HG03520 (cell line): Measurements from ENCODE around the gene TMCO4.

Experiments used
- ATAC-seq: cut with Tn5 transposase; IDR thresholded peaks from one replicate; pipeline ENCODE4 v1.9.1; 2021; ENCODE audit warnings: mild to moderate bottlenecking, moderate library complexity; ENCODE audit not compliant: unreplicated experiment

Gene TMCO4

GRCh38 chr1:19723874-19724273 lies 75.8 kb downstream of the TMCO4 start:
- no peak for ATAC-seq

- no peak for ATAC-seq
These were observed 78.7 kb downstream of the TMCO4 start for GRCh38 chr1:19720973-19721372.

DNA sequence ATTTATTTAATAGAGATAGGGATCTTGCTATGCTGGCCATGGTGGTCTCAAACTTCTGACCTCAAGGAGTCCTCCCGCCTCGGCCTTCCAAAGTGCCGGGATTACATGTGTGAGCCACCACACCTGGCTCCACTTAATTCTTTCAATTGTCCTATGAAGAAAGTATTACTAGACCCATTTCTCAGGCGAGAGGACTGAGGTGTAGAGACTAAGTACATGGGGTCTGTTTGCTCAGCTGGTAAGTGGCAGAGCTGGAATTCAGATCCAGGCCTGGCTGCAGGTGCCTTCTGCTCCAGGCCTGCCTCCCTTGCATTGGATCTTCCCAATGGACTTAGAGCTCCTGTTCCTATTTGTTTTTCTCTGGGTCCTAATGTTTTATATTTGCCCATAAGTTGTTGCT lies 79.5 kb downstream of the TMCO4 start:
- ATAC-seq = no peak

- no peak for ATAC-seq
These were observed 82.2 kb downstream of the TMCO4 start for GRCh38 chr1:19717467-19717866.

GRCh38 chr1:19715334-19716203 lies 84.1 kb downstream of the TMCO4 start:
- ATAC-seq = no peak

GRCh38 chr1:19712928-19713327 lies 86.8 kb downstream of the TMCO4 start:
- no peak for ATAC-seq

DNA sequence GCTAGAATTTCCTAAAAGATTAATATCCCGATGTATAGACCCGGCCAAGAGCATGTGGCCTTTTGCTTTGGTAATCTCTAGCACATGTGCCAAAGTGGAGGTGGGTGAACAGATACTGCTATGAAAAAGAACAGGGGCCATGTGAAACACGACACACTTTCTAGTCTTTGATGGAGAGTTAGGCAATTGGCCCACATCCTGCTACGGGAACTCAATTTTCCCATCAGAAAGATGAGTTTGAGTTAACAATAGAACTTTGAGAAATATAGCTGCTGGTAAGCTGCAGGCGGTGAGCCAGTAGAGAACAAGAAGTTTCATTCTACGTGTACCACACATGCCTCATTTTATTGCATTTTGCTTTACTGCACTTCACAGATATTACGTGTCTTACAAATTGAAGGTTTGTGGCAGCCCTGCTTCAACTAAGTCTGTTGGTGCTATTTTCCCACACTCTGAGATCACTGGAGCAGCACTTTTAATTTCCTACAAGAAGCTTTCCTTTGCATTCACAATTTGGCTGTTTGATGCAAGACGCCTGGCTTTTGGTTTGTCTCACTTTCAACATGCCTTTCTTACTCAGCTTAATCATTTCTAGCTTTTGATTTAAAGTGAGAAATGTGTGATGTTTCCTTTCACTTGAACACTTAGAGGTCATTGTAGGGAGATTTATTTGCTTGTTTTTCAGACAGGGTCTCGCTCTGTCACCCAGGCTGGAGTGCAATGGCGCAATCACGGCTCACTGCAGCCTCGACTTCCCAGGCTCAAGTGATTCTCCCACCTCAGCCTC lies 88.7 kb downstream of the TMCO4 start:
- no peak for ATAC-seq

DNA sequence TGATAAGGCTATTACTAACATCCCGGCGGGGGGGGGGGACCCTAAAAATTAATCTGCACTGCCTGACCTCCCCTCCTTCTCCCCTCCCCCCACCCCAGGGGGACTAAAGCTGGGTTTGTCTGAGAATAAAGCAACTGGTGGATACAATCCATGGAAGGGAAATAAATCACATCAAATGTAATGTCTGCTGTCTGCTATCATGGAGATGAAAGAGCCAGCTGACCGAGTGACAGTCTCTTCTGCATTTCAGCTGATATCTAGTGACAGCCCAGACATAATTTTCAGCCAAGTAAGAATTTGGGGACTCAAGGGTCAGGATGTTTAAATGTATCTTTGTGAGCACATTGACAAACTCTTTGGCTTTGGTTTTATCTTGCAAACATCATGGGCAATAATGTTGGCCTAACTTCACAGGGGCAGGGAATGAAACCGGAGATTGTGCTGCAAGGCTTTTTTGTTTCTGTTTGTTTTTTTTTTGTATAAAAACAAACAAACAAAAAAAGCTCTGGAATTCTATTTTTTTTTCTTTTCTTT lies 90.4 kb downstream of the TMCO4 start:
- ATAC-seq = no peak

GRCh38 chr1:19708567-19709110 lies 91.1 kb downstream of the TMCO4 start:
- no peak for ATAC-seq

- ATAC-seq = no peak
These were observed 93.6 kb downstream of the TMCO4 start for GRCh38 chr1:19706136-19706535.

DNA sequence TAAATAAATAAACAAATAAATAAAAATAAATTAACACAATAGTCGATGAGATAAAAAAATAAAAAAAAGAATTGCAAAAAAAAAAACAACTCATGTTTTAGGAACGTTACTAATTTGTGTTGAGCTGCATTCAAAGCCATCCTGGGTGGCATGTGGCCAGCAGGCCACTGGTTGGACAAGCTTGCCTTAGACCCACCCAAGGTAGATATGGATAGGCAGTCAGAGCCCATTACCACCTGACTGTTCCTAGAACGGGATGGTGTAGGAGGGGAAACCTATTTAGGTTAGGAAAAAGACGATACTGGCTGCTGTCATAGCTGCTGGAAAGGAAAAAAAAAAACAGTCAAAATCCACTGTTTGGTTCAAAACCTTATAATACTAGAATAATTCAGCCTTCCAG lies 94.3 kb downstream of the TMCO4 start:
- no peak for ATAC-seq

DNA sequence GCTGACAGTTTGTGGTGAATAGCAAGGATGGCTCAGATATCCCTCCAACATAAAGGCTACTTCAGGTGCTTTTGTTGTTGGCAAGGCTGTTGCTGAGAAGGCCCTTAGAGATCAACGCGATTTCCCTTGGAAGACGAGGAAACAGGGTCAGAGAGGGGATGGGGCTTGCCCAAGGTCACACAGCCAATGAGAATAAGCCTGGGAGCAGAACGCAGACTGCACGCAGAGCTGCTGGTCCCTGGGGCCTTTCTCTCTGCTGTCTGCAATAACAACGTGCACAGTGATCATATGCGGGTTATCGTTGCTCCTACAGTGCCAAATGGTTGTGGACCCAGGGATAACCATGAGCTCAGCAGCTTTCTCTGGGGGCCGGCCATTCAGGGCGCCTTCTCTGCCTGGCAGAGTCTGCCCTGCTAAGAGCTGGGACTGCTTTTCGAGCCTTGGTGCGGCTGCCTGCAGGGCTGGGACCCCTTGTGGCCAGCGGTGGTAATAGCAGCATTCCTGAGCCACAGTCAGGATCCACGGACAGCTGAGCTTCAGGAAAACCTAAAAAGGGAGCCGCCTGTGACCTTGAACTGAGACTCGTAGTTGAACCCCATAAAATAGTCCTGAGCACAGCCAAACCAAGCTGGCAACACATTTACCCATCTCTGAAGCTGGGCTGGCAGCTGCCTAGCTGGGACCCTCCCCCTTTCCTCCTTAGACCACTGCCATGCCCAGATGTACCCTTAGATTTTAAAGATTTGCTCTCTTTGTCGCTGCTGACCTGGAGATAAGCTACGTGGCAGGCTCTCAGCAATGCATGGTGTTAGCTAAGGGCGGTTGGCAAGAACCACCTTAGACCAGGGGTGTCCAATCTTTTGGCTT lies 95.2 kb downstream of the TMCO4 start:
- no peak for ATAC-seq

DNA sequence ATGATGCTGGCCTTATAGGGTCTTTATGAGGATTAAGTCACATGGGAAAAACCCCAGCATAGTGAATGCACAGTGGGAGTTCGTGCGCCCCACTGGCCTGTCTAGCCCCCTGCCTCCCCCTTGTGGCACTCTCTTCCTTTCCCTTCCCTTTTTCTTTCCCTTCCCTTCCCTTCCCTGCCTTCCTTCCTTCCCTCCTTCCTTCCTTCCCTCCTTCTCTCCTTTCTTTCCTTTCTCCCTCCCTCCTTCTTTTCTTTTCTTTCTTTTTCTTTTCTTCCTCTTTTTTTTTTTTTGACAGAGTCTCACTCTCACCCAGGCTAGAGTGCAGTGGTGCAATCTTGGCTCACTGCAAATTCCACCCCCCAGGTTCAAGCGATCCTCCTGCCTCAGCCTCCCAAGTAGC lies 96.4 kb downstream of the TMCO4 start:
- no peak for ATAC-seq

- no peak for ATAC-seq
These were observed 99.5 kb downstream of the TMCO4 start for GRCh38 chr1:19700079-19700777.

DNA sequence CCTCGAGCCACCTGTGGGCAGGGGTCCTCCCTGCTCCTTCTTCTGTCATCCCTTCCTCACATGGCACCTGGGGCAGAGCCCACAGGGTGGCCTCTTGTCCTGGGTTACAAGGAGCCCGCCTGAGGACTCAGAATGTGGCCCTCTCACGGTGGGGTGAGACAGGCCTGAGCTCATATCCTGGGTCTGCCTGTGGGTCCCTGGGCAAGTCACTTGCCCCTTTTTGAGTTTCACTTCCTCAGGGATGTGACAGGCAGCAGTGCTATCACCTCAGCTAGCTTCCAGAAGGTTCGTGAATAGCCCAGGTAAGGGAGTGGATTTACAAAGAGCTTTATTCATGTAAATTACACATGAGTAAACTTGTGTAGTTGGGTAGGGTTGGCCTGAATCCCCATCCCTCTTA lies 101.5 kb downstream of the TMCO4 start:
- no peak for ATAC-seq

DNA sequence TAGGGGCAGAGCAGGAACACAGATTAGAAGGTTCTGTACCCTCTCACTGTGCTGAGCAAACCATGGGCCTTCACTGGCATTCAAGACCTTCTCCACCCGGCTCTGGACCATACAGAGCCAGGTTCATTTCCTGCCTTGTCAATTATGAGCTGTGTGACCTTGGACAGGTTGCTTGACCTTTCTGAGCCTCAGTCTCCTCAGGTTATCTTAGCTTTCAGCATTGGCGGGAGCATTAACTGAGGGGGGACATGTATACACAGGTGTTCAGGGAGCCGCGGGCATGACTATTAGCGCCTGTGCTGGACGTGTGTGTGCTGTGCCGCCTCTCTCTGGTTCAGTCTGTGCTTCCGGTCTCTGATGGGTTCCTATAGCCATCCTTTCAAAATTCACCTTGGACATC lies 102.9 kb downstream of the TMCO4 start:
- no peak for ATAC-seq

DNA sequence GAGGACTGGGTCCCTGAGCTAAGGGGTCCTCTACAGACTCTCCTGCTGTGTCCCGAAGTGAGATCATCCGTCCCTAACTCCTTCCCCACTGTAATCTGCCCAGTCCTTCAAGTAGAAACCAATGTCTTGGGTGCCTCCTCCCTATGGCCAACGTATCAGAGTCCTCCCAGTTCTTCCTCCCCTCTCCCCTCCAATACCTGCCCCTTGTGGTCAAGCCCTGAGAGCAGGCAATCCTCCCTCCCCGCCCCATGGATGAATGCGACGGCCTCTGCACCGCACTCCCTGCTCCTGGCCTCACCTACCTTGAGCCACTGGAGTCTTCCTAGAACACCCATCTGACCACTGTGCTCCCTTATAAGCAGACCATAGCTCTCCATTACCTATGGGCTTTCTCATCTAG lies 103.9 kb downstream of the TMCO4 start:
- no peak for ATAC-seq

- ATAC-seq = no peak
These were observed 105.4 kb downstream of the TMCO4 start for GRCh38 chr1:19694298-19694697.

GRCh38 chr1:19690342-19690741 lies 109.4 kb downstream of the TMCO4 start:
- no peak for ATAC-seq

DNA sequence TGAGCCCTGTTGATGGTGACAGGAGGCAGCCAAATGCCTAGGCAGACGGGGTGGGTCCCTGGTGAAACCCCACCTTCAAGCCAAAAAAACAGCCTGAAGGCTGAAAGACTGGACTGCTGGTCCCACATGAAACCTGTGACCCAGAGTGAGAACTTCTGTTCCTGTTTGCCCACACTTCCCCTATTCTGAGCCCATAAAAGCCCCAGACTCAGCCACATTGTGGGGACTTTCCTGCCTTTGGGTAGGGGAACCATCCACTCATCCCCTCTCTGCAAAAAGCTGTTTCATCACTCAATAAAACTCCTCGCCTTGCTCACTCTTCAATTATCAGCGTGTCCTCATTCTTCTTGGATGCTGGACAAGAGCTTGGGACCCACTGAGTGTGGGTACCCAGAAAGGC lies 109.9 kb downstream of the TMCO4 start:
- no peak for ATAC-seq
